ENCODE measurements around the gene ARHGAP26. TPM values are rescaled to one million over a fixed set of nuclear protein-coding genes. Genes with fewer than 3 reads are reported as not detected.

ARHGAP26 gene
- polyA plus RNA-seq, 3 donors = 26.5 to 56.8 (median 28.7) TPM

- no peak for DNase-seq
- peaks cover 4 to 7% of the 10 kb centered on the region in 2 donors for H3K36me3 Mint-ChIP-seq
- no peak overlapping the region for H3K4me3 Mint-ChIP-seq
- no peak overlapping the region for H3K27ac ChIP-seq (ENCODE audit: low read depth in 1 of 2, low read length in 2 of 2)
- peaks cover 65% of the 10 kb centered on the region for H3K4me1 Mint-ChIP-seq
- no peak overlapping the region for H2AFZ ChIP-seq (ENCODE audit: insufficient read depth, low read depth, low read length, poor library complexity, severe bottlenecking)
- no peak for TF ChIP-seq CTCF (IDR thresholded peaks at IDR 0.05)
- no peaks in the 10 kb centered on the region for H3K9me3 Mint-ChIP-seq
- H3K4me2 ChIP-seq (replicated peaks; ENCODE audit: extremely low read depth, low read length, poor library complexity, severe bottlenecking) = no peak overlapping the region
- H3K9me3 ChIP-seq (replicated peaks in 1 of 2; ENCODE audit: control insufficient read depth in 1 of 2, insufficient read depth in 1 of 2, low read length in 2 of 2) = no peaks in the 10 kb centered on the region
- H3K9ac ChIP-seq (ENCODE audit: insufficient read depth, low read length, poor library complexity, severe bottlenecking) = no peak overlapping the region
- no peak overlapping the region for H3K4me3 ChIP-seq (replicated peaks in 1 of 3; ENCODE audit: low read depth in 2 of 3, low read length in 3 of 3)
- intact Hi-C loops (cut with micrococcal nuclease) = no loop called here
- peaks cover 100% of the 10 kb centered on the region for H3K79me2 ChIP-seq (ENCODE audit: insufficient read depth, low read length)
- H4K20me1 ChIP-seq (ENCODE audit: insufficient read depth, low read length) = peaks cover 100% of the 10 kb centered on the region
- H3K4me1 ChIP-seq (ENCODE audit: control insufficient read depth in 1 of 2, insufficient read depth in 2 of 2, low read length in 2 of 2) = peaks cover 3 to 14% of the 10 kb centered on the region in 2 donors
- peaks cover 0 to 1% (median 0%) of the 10 kb centered on the region in 3 donors for H3K27me3 Mint-ChIP-seq (ENCODE audit: low read depth in 3 of 3)
- H3K36me3 ChIP-seq (replicated peaks in 1 of 2; ENCODE audit: control insufficient read depth in 1 of 2, insufficient read depth in 2 of 2, low read length in 2 of 2) = no peaks in the 10 kb centered on the region
- no peaks in the 10 kb centered on the region for H3K27me3 ChIP-seq (ENCODE audit: control insufficient read depth in 2 of 2, insufficient read depth in 2 of 2, low read length in 2 of 2)
- H3K27ac Mint-ChIP-seq = peak overlapping the region in 2 of 7 donors; percentile 37 to 70
- WGBS (ENCODE audit: insufficient coverage) = 100% methylated on average over 1 of the region's 4 CpGs
These were observed 87.2 kb downstream of the ARHGAP26 start for GRCh38 chr5:142857405-142857804.

- Histone ChIP-seq H3K36me3 (replicated peaks in 1 of 2; ENCODE audit: control insufficient read depth in 1 of 2, insufficient read depth in 2 of 2, low read length in 2 of 2) (no peaks in the 10 kb centered on the region), H3K27me3 (ENCODE audit: control insufficient read depth in 2 of 2, insufficient read depth in 2 of 2, low read length in 2 of 2) (no peaks in the 10 kb centered on the region), H3K4me2 (replicated peaks; ENCODE audit: extremely low read depth, low read length, poor library complexity, severe bottlenecking) (no peak overlapping the region), H3K79me2 (ENCODE audit: insufficient read depth, low read length) (peaks cover 99% of the 10 kb centered on the region), H3K9ac (ENCODE audit: insufficient read depth, low read length, poor library complexity, severe bottlenecking) (no peak overlapping the region), H3K27ac (ENCODE audit: low read depth in 1 of 2, low read length in 2 of 2) (no peak overlapping the region), H2AFZ (ENCODE audit: insufficient read depth, low read depth, low read length, poor library complexity, severe bottlenecking) (no peak overlapping the region), H3K9me3 (replicated peaks in 1 of 2; ENCODE audit: control insufficient read depth in 1 of 2, insufficient read depth in 1 of 2, low read length in 2 of 2) (no peaks in the 10 kb centered on the region), H3K4me1 (ENCODE audit: control insufficient read depth in 1 of 2, insufficient read depth in 2 of 2, low read length in 2 of 2) (peaks cover 0 to 17% of the 10 kb centered on the region in 2 donors), H3K4me3 (replicated peaks in 1 of 3; ENCODE audit: low read depth in 2 of 3, low read length in 3 of 3) (no peak overlapping the region), H4K20me1 (ENCODE audit: insufficient read depth, low read length) (peaks cover 100% of the 10 kb centered on the region)
- H3K27ac Mint-ChIP-seq = peak overlapping the region in 2 of 7 donors; percentile 58 to 78
- H3K36me3 Mint-ChIP-seq = peaks cover 7 to 15% of the 10 kb centered on the region in 2 donors
- DNase-seq = no peak
- intact Hi-C loops (cut with micrococcal nuclease) = no loop called here
- TF ChIP-seq CTCF (IDR thresholded peaks at IDR 0.05) = no peak
- no peak overlapping the region for H3K4me3 Mint-ChIP-seq
- WGBS (ENCODE audit: insufficient coverage) = 100% methylated on average over 1 of the region's 2 CpGs
- peaks cover 66% of the 10 kb centered on the region for H3K4me1 Mint-ChIP-seq
- H3K9me3 Mint-ChIP-seq = no peaks in the 10 kb centered on the region
- H3K27me3 Mint-ChIP-seq (ENCODE audit: low read depth in 3 of 3) = peaks cover 0 to 1% (median 0%) of the 10 kb centered on the region in 3 donors
These were observed 88.9 kb downstream of the ARHGAP26 start for GRCh38 chr5:142859037-142859436.
